ENCODE results near the gene KLF8.
"Not testable (repeated sequence)": the region's sequence is repeated elsewhere in the genome, so short reads cannot be mapped to it uniquely, and the experiment has no call there.

Gene KLF8

DNA sequence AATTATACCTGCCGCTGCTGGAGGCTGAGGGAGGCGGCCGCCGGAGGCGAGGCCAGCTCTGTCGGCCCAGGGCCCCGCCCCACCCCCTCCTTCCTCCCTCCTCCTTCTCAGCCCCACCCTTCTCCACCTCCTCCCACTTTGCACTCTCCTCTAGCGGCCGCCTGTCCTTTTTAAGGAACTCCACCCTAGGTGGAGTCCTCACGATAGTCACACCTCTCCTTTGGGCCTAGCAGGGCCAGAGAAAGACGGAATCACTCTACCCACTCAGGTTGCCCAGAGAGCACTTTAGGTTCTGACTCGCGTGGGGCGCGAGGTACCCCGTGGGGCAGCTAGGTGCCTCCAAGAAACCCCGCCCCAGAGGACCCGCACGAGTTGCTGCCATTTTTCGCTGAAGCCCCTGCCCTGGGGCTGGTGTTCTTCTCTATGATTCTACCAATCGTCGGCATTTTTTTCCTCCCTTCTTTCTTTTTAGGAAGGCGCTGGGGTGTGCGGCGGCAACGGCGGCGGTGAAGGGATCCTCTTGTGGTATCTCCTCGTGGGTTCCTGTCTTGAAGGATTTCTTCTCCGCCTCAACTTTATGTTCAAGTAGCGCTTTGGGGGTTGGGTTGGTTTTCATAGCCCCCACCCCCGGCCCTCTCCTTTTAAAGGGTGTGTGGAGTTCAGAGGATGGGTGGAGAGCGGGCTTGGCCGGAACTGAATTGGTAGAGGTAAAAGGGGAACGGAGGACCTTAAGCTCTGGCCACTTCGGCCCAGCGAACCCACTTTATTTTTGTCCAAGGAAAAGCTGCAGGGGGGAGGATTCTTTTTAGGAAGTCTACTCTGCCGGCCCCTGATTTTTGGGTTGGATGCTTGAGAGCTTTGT, at the start of gene KLF8:
KLF8 (plus strand) TSS at position 136 of the 862 bp plus-strand sequence. CDS start 979 bp downstream, outside the sequence.
- no peak for DNase-seq (ENCODE audit: low read depth, low spot score)

DNA sequence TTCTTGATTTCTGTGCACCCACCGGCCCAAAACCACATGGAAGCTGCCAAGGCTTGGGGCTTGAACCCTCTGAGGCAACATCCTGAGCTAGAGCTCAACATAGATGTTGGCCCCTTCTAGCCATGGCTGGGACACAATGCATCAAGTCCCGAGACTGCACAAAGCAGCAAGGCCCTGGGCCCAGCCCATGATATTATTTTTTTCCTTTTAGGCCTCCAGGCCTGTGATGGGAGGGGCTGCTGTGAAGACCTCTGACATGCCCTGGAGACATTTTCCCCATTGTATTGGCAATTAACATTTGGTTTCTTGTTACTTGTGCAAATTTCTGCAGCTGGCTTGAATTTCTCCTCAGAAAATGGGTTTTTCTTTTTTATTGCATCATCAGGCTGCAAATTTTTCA, 25.2 kb upstream of the KLF8 start:
- not testable (repeated sequence) for DNase-seq (ENCODE audit: low read depth, low spot score)

DNA sequence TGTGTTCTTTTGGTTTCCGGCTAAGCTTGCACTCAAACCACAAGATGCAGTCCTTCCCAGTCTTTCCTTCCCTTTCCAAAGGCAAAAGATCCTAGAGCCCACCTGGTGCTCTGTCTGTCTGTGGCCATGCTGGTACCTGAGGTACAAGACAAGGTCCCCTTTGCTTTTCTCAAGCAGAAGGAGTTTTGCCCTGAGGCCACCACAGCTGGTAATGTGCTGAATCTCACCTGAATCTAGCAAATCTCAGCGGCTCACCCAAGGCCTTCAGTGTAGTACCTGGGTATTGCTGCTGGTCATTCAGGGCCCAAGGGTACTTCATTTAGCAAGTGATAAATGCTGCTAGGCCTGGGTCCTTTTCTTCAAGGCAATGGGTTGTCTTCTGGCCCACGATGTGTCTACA, 20.5 kb upstream of the KLF8 start:
- DNase-seq (ENCODE audit: low read depth, low spot score), result no peak

DNA sequence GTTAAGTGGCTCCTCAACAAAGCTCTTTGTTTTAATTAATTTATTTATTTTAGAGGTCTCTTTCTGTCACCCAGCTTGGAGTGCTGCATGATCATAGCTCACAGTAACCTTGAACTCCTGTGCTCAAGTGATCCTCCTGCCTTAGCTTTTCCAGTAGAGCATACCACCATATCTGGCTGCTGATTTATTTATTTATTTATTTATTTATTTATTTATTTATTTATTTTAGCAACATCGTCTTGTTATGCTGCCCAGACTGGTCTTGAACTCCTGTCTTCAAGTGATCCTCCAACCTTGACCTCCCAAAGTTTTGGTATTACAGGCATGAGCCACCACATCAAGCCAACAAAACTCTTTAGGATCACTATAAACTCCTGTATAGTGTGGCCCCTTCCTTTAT, 15.8 kb upstream of the KLF8 start:
- DNase-seq (ENCODE audit: low read depth, low spot score), result no peak

DNA sequence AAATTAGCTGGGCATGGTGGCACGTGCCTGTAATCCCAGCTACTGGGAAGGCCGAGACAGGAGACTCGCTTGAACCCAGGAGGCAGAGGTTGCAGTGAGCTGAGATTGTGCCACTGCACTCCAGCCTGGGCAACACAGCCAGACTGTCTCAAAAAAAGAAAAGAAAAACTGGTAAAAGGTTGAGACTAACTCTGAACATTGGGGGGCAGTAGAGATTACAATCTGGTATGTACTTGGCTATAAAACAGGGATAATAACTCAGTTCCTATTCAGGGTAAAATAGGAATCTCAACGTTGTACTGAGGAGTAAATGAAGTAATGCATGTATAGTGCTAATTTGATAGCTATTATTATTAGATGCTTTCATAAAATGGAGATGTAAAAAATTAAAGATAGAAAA, 12.5 kb upstream of the KLF8 start:
- DNase-seq (ENCODE audit: low read depth, low spot score), result no peak

DNA sequence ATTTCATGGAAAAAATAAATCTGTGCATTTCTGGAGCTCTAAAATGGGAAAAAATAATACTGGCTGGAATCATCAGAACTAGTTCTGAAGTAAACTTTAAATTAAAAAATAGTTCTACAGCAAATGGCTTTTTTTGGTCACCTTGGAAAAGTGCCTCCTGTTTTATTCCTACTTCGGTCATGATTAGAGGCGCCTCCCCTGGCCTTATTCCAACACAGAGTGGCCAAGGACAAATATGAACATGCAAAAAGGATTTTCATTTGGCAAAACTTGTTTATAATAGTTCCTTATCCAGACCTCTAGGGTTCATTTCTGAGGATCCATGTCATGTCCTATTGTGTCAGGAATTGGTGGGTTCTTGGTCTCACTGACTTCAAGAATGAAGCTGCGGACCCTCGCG, 11.1 kb upstream of the KLF8 start:
- DNase-seq (ENCODE audit: low read depth, low spot score), result no peak

DNA sequence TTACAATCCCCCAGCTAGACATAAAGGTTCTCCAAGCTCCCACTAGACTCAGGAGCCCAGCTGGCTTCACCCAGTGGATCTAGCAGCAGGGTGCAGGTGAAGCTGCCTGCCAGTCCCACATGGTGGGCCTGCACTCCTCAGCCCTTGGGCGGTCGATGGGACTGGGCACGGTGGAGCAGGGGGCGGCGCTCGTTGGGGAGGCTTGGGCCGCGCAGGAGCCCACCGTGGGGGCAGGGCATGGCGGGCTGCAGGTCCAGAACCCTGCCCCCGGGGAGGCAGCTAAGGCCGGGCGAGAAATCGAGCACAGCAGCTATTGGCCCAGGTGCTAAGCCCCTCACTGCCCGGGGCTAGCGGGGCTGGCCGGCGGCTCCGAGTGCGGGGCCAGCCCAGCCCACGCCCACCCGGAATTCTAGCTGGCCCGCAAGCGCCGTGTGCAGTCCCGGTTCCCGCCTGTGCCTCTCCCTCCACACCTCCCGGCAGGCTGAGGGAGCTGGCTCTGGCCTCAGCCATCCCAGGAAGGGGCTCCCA, 9.6 kb upstream of the KLF8 start:
- no peak for DNase-seq (ENCODE audit: low read depth, low spot score)

DNA sequence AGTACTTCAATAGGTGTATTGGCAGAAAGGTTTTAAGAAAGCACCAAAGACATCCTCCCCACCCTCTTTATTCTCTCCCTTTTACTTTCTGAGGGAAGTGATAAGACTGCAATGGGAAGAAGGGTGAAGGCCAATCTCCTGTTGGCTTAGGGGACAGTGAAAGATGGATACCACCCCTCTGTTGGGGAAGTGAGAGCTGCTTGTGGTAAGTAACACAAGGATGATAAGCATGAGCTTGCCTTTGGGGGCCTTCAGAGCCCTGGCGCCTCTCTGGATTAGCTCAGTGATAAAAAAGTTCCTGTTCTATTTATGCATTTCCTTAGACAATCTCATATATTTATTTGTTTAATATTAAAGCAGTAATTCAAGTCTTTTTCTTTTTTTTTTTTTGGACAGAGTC, 5.2 kb upstream of the KLF8 start:
- DNase-seq (ENCODE audit: low read depth, low spot score), result no peak

DNA sequence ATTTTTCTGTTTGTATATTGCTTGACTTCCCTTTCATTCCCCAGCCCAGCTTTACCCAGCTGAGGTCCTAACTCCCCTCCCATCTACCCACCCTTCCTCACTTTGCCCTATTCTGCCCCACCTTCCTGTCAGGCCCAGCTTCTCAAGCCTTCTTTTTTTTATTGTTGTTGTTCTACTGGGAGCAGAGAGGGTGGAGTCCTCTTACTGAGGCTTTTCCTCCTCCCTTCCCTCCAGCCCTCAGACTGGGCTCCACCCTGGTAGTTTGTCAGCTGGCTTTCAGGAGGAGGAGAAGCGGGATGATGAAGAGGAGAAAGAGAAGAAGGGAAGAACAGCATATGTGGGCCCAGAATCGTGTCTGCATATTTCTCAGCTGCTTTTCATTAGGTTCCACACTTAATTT, 3.2 kb upstream of the KLF8 start:
- DNase-seq (ENCODE audit: low read depth, low spot score), result no peak

DNA sequence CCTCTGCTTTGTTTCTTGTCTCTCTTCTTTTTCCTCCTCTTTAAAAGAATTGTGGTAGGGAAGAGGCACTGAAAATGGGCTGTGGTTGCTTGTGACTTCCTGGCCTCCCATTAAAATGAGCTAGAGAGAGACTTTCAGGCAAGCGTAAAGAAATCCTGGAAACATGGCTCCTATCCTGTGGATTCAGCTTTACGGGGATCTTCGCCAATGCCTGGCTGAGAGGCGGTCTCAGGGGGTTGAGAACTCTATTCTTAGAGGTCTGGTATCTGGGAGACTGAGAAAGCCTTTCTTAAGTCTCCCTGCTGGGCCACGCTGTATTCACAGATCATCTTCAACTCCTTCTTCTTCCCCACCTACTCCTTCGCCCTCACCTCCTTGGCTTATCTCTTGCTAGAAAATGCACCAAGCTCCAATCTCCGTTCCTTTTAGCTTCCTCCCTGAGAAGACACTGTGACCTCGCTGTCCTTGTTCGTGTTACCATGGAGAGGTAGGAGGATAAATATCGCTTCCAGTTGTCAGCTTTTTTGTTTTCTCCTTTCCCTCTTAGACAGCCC, 542 bp upstream of the KLF8 start:
- no peak for DNase-seq (ENCODE audit: low read depth, low spot score)

DNA sequence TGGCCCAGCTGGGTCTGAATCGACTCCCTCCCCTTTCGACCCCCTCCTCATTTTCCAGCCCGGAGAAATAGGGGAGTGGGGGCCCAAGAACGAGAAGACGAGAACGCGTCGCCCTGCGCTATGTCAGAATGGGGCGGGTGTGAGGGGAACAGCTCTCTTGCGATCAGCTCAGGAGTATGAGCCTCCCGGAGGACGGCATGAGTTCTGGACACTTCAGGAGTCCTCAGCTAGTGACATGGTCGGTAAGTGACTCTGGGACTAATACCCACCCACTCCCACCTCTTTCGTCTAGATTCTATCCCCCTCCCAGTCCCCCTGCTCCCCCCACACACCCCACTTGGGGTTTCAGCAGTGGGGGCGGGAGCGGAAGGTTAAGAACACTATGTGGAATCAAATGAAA, 944 bp downstream of the KLF8 start:
- DNase-seq (ENCODE audit: low read depth, low spot score), result no peak

DNA sequence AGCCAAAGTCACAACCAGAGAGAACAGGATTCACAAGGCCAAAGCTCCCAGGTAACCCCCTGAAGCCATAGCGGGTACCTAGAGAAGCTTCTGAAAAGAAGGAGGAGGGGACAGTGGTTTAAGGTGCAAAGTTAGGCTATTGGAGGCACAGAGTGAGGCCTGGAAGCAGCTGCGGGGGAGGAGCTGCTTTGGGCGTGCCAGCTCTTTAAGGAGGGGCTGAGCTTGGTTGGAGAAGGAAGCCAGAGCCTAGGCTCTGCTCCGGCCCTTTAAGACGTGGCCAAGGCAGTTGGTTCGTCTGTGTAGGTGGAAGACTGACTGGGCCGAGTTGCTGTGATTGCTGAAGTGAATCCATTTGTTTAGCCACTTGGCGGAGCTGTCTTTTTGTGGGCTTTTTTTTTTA, 1.5 kb downstream of the KLF8 start:
- peak; percentile 54 for DNase-seq (ENCODE audit: low read depth, low spot score)

DNA sequence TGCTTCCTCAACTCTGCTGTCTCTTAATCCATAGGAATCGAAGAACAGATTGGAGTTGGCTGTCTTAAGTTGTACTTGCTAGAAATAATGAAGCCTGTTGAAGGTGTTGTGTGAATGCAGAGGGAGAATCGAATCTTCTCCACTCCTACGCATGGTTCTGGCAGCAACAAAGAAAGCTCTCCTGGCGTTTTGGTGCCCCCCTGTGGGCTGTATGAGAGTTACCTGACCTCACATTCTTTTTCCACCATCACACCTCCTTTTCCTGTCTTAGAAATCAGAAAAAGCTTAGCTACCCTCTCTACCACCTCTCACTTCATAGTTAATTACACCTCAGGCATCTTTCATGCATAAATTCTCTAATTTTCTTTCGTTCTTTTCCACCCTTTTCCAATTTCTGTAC, 16.3 kb downstream of the KLF8 start:
- DNase-seq (ENCODE audit: low read depth, low spot score), result no peak

DNA sequence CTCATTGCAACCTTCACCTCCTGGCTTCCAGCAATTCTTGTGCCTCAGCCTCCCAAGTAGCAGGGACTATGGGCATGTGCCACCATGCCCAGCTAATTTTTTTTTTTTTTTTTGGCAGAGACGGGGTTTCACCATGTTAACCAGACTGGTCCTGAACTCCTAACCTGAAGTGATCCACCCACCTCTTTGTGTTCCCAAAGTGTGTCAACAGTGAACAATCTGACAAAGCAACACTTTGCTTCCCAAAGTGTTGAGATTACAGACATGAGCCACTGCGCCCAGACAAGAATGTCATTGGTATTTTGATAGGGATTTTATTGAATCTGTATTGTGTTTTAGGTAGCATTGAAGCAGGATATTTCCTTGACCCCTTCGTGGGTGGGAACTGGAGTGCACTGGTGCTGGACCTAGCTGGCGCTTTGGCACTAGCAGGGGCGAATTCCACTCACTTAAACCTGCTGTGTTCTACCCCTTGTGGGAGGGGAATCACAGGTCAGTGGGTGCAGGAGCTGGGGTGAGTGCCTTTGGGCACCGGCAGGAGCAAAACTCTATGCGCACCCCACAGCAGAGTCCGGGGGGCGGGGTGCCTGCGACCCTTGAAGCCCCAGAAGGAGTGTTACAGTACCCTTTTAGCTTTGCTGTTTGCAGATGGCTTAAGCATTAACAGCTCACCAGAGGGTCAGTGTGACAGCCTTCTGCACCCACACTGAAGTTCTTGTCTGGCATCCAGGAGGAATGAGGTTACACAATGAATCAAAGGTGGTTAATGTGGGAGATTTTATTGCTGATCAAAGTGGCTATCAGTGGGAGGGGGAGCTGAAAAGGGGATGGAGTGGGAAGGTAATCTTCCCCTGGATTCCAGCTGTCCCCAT, 21.9 kb downstream of the KLF8 start:
- no peak for DNase-seq (ENCODE audit: low read depth, low spot score)

DNA sequence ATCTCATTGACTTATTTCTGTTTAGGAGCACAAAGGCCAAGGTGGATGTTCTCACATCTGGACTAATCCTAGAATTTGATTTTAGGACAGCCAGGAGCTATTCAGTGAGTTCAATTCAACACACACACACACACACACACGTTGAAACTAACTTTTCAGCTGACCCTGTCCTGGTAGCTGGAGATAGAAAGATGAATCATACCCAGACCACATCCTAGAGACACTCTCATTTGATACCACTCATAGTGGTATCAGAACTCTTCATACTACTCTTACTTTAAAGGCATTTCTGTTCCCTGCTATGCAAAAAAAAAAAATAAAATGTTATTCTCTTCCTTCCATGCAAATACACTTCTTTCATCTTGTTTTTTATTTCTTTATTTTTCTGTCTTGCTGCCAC, 36.7 kb downstream of the KLF8 start:
- no peak for DNase-seq (ENCODE audit: low read depth, low spot score)

DNA sequence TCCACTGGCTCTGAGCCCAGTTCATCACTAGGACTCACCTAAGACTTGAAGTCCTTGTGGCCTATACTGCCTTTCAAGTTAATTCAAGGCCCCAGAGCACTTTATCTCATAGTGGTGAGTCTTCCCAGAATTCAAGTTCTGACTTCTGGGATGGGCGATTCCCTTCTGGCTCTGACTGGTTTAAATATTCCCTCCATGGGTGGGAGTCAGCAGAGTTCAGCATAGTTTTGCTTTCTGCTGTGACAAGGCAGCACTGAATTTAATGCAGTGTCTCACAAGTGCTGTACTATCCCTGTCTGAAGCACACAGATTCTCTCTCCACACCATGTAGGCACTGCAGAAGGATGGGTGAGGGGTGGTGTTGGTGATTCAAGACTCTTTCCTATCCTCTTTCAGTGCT, 46.5 kb downstream of the KLF8 start:
- no peak for DNase-seq (ENCODE audit: low read depth, low spot score)

DNA sequence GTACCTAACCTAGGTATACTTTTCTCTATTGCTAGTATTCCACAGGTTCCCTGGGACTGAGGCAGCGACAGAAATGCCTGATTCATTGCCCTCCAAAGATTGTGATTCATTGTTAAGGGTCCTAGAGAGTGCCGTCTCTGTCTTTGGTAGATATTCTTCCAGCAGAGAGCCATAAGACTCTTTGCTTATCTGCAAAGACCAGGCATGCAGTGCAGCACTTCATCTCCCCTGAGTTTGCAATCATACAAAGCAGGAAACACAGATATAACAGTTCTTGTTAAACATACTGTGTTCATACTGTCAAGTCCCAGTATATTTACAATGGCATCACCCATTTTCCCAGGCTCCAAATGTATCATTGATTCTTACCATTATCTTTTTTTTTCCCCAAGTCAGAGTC, 47.7 kb downstream of the KLF8 start:
- DNase-seq (ENCODE audit: low read depth, low spot score), result no peak

DNA sequence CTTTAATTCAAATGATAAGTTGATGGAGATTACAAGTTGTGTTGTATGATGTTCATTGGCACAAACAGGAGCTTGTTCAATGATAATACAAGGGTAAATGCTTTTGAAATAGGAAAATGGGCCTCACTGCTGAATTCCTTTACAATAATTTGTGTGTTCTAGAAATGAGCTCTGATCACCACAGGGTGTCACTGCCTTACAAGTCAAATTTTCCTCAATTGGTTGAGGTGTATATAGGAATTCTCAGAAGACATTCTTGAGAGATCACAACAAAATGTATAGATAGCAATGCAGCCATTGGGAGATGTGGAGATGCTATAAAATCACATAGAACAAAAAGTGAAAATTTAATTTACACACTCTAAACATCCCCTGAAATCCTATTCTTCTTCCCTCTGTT, 49.6 kb downstream of the KLF8 start:
- DNase-seq (ENCODE audit: low read depth, low spot score), result no peak

DNA sequence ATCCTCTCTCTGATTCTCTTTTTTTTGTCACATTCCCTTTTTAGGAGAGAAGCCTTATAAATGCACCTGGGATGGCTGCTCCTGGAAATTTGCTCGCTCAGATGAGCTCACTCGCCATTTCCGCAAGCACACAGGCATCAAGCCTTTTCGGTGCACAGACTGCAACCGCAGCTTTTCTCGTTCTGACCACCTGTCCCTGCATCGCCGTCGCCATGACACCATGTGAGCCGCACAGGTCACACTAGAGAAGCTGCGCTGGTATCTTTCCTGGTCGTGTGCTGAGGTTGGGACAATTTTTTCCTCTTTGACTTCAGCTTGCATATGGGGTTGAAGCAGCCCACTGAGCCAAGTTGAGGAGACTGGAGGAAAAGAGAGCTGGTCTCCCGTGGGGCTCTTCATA, 52.1 kb downstream of the KLF8 start:
- DNase-seq (ENCODE audit: low read depth, low spot score), result no peak

DNA sequence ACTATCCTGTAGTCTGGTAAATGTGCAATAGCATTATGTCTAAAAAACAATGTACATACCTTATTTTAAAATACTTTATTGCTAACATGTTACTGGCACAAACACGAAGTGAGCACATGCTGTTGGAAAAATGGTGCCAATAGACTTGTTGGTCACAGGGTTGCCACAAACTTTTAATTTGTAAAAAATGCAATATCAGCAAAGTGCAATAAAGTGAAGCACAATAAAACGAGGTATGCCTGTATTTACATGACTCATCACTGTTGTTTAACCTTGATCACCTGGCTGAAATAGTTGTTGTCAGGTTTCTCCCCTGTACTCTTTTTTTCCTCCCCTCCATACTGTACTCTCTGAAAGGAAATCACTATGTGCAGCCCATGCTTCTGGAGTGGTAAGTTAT, 56.5 kb downstream of the KLF8 start:
- no peak for DNase-seq (ENCODE audit: low read depth, low spot score)

DNA sequence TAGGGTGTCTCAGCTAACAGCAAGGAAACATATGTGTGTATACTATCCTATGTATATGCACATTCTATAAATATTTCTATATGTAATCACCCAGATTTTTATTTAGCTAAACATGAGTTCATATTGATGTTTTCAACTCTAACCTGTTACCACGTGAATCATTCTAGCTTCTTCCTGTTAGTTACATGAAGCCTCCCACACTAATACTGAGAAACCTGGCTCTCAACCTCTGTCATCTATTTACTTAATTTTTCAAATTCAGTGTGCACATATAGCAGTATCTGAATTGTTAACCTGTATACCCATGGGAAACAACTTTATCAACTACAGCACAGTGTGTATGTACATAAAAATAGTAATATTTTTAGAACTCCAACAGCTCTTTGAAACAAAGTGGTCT, 57.3 kb downstream of the KLF8 start:
- no peak for DNase-seq (ENCODE audit: low read depth, low spot score)

DNA sequence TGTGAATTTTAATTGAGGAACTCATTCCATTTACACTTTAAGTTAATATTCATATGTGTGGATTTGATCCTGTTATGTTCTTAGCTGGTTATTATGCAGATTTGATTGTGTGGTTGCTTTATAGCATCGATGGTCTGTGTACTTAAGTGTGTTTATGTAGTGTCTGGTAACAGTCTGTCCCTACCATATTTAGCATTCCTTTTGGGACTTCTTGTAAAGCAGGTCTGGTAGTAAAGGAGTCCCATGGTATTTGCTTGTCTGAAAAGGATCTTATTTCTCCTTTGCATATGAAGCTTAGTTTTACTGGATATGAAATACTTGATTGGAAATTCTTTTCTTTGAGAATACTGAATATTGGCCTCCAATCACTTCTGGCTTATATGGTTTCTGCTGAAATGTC, 76.6 kb downstream of the KLF8 start:
- DNase-seq (ENCODE audit: low read depth, low spot score), result no peak
